HL-60 (cell line): ENCODE results near the gene SGSH.

Experiments
- GABPA ChIP-seq: IDR thresholded peaks from 2 replicates; pipeline ENCODE4 v1.6.1; 2012; ENCODE audit warnings: low read depth
- POLR2AphosphoS5 ChIP-seq: IDR thresholded peaks from 2 replicates; pipeline ENCODE4 v1.6.1; 2012; ENCODE audit warnings: low read depth
- TF ChIP-seq, protein P1 (sequence below): IDR thresholded peaks from one replicate; pipeline ENCODE4 v1.5.1; 2011; ENCODE audit warnings: low read length, control low read depth, inconsistent platforms; ENCODE audit not compliant: insufficient read depth
- TF ChIP-seq, protein P2 (sequence below): IDR thresholded peaks from 2 replicates; pipeline ENCODE4 v1.6.1; 2012; ENCODE audit warnings: low read depth; ENCODE audit not compliant: insufficient replicate concordance

GRCh38 chr17:80173126-80173525 is 47.0 kb downstream of the SGSH start:
- TF ChIP-seq, protein P1, sequence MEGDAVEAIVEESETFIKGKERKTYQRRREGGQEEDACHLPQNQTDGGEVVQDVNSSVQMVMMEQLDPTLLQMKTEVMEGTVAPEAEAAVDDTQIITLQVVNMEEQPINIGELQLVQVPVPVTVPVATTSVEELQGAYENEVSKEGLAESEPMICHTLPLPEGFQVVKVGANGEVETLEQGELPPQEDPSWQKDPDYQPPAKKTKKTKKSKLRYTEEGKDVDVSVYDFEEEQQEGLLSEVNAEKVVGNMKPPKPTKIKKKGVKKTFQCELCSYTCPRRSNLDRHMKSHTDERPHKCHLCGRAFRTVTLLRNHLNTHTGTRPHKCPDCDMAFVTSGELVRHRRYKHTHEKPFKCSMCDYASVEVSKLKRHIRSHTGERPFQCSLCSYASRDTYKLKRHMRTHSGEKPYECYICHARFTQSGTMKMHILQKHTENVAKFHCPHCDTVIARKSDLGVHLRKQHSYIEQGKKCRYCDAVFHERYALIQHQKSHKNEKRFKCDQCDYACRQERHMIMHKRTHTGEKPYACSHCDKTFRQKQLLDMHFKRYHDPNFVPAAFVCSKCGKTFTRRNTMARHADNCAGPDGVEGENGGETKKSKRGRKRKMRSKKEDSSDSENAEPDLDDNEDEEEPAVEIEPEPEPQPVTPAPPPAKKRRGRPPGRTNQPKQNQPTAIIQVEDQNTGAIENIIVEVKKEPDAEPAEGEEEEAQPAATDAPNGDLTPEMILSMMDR: no peak
- TF ChIP-seq, protein P2, sequence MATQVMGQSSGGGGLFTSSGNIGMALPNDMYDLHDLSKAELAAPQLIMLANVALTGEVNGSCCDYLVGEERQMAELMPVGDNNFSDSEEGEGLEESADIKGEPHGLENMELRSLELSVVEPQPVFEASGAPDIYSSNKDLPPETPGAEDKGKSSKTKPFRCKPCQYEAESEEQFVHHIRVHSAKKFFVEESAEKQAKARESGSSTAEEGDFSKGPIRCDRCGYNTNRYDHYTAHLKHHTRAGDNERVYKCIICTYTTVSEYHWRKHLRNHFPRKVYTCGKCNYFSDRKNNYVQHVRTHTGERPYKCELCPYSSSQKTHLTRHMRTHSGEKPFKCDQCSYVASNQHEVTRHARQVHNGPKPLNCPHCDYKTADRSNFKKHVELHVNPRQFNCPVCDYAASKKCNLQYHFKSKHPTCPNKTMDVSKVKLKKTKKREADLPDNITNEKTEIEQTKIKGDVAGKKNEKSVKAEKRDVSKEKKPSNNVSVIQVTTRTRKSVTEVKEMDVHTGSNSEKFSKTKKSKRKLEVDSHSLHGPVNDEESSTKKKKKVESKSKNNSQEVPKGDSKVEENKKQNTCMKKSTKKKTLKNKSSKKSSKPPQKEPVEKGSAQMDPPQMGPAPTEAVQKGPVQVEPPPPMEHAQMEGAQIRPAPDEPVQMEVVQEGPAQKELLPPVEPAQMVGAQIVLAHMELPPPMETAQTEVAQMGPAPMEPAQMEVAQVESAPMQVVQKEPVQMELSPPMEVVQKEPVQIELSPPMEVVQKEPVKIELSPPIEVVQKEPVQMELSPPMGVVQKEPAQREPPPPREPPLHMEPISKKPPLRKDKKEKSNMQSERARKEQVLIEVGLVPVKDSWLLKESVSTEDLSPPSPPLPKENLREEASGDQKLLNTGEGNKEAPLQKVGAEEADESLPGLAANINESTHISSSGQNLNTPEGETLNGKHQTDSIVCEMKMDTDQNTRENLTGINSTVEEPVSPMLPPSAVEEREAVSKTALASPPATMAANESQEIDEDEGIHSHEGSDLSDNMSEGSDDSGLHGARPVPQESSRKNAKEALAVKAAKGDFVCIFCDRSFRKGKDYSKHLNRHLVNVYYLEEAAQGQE: no peak
- TF ChIP-seq GABPA (no peak), POLR2AphosphoS5 (no peak)
